Hematopoietic multipotent progenitor cell treated with erythropoietin and hydrocortisone succinate and interleukin-3 and kit ligand, for 15 days (in vitro differentiated cells): ENCODE data around the gene HLA-DQA1.
"Not testable (repeated sequence)": the region's sequence is repeated elsewhere in the genome, so short reads cannot be mapped to it uniquely, and the experiment has no call there.

Source experiments
- DNase-seq: peaks from one replicate; pipeline ENCODE4 v3.0.0-alpha.2; 2015; ENCODE audit warnings: low spot score

HLA-DQA1 gene

GRCh38 chr6:32637219-32637880, at the start of gene HLA-DQA1:
Gene HLA-DQA1, plus strand, starts transcription at chr6:32637406. Its CDS starts 53 bp downstream, at chr6:32637459.
- no peak for DNase-seq

GRCh38 chr6:32588156-32588555, 49.0 kb upstream of the HLA-DQA1 start:
- DNase-seq: no peak

GRCh38 chr6:32589596-32590449, 47.4 kb upstream of the HLA-DQA1 start, which contains the start of gene HLA-DRB1:
Gene HLA-DRB1, minus strand, starts transcription at chr6:32589848. Its CDS starts 106 bp downstream, at chr6:32589742.
- DNase-seq: no peak

- not testable (repeated sequence) for DNase-seq
These were observed 46.5 kb upstream of the HLA-DQA1 start for GRCh38 chr6:32590713-32591112.

GRCh38 chr6:32597024-32597423, 40.2 kb upstream of the HLA-DQA1 start:
- DNase-seq: no peak

GRCh38 chr6:32602383-32602782, 34.8 kb upstream of the HLA-DQA1 start:
- no peak for DNase-seq

- DNase-seq: no peak
These were observed 34.0 kb upstream of the HLA-DQA1 start for GRCh38 chr6:32603222-32603621.

GRCh38 chr6:32603888-32604287, 33.3 kb upstream of the HLA-DQA1 start:
- no peak for DNase-seq

- DNase-seq: no peak
These were observed 32.8 kb upstream of the HLA-DQA1 start for GRCh38 chr6:32604434-32604877.

- no peak for DNase-seq
These were observed 29.8 kb upstream of the HLA-DQA1 start for GRCh38 chr6:32607263-32607987.

- DNase-seq: no peak
These were observed 29.3 kb upstream of the HLA-DQA1 start for GRCh38 chr6:32607988-32608298.

GRCh38 chr6:32608362-32608761, 28.8 kb upstream of the HLA-DQA1 start:
- no peak for DNase-seq

GRCh38 chr6:32609391-32609730, 27.8 kb upstream of the HLA-DQA1 start:
- no peak for DNase-seq

GRCh38 chr6:32609731-32610640, 27.2 kb upstream of the HLA-DQA1 start:
- peak; percentile 32 for DNase-seq

GRCh38 chr6:32610682-32611296, 26.4 kb upstream of the HLA-DQA1 start:
- no peak for DNase-seq

- DNase-seq: no peak
These were observed 23.7 kb upstream of the HLA-DQA1 start for GRCh38 chr6:32613475-32613874.

GRCh38 chr6:32614366-32615081, 22.7 kb upstream of the HLA-DQA1 start:
- no peak for DNase-seq

- no peak for DNase-seq
These were observed 21.2 kb upstream of the HLA-DQA1 start for GRCh38 chr6:32615885-32616532.

- DNase-seq: no peak
These were observed 19.5 kb upstream of the HLA-DQA1 start for GRCh38 chr6:32617751-32618150.

- DNase-seq: no peak
These were observed 15.8 kb upstream of the HLA-DQA1 start for GRCh38 chr6:32621372-32621771.
